Neural crest cell (in vitro differentiated cells): ENCODE results near the gene UBL3. TPM values are rescaled to one million over a fixed set of nuclear protein-coding genes. Genes with fewer than 3 reads are reported as not detected.

Experiments used
- DNase-seq: peaks from one replicate; pipeline ENCODE4 v3.0.0; 2021; ENCODE audit warnings: low read depth, mixed read lengths, low spot score
- H3K27ac Mint-ChIP-seq: one replicate; pipeline ENCODE4 v1.8.0; 2021; ENCODE audit warnings: mild to moderate bottlenecking, mixed read lengths; ENCODE audit not compliant: unreplicated experiment
- H3K27me3 Mint-ChIP-seq: 2 replicates; pipeline ENCODE4 v1.8.0; 2021; ENCODE audit warnings: low read depth, mild to moderate bottlenecking, mixed read lengths
- H3K36me3 Mint-ChIP-seq: 2 replicates; pipeline ENCODE4 v1.8.0; 2021; ENCODE audit warnings: low read depth, mild to moderate bottlenecking, mixed read lengths
- H3K4me1 Mint-ChIP-seq: 2 replicates; pipeline ENCODE4 v1.8.0; 2021; ENCODE audit warnings: mixed read lengths
- H3K4me3 Mint-ChIP-seq: one replicate; pipeline ENCODE4 v1.8.0; 2021; ENCODE audit warnings: mild to moderate bottlenecking, mixed read lengths
- H3K9me3 Mint-ChIP-seq: 2 replicates; pipeline ENCODE4 v1.8.0; 2021; ENCODE audit warnings: mixed read lengths
- total RNA-seq: library from RNA; stranded (reverse); gene quantifications from 2 replicates; pipeline ENCODE4 v1.2.1, GENCODE V29; 2021
- TF ChIP-seq, protein P1 (sequence below): fragments of 200-600 bp; sonication (generic); conservative IDR thresholded peaks from 2 replicates; pipeline ENCODE4 v1.5.0; 2021; ENCODE audit warnings: antibody characterized with exemption, mild to moderate bottlenecking

Gene UBL3
- total RNA-seq, 1 donor from 2014 or later, result 35.5 TPM

DNA sequence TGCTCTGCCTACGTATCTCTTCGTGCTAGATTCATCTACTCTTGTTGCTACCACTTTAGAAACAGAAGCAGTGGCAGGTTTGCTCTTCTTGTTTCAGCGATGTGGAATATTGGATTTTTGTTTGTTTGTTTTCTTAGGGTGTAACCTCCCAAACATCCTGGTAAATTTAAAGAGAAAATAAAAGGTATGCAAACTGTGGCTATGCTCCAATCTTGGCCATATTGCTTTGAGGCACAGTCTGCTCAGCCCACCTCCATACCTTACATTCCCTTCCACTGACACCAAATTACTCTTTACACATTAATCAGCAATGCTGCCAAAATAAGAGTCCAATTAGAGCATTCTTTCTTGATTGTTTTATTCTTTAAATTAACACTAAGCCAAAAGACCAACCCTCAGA is 25.2 kb upstream of the UBL3 start:
- Mint-ChIP-seq H3K27ac (peak overlapping the region; percentile 81), H3K36me3 (no peaks in the 10 kb centered on the region), H3K4me1 (peaks cover 55% of the 10 kb centered on the region), H3K27me3 (no peaks in the 10 kb centered on the region), H3K4me3 (no peak overlapping the region), H3K9me3 (peaks cover 3% of the 10 kb centered on the region)
- DNase-seq, result no peak
- TF ChIP-seq, protein P1, sequence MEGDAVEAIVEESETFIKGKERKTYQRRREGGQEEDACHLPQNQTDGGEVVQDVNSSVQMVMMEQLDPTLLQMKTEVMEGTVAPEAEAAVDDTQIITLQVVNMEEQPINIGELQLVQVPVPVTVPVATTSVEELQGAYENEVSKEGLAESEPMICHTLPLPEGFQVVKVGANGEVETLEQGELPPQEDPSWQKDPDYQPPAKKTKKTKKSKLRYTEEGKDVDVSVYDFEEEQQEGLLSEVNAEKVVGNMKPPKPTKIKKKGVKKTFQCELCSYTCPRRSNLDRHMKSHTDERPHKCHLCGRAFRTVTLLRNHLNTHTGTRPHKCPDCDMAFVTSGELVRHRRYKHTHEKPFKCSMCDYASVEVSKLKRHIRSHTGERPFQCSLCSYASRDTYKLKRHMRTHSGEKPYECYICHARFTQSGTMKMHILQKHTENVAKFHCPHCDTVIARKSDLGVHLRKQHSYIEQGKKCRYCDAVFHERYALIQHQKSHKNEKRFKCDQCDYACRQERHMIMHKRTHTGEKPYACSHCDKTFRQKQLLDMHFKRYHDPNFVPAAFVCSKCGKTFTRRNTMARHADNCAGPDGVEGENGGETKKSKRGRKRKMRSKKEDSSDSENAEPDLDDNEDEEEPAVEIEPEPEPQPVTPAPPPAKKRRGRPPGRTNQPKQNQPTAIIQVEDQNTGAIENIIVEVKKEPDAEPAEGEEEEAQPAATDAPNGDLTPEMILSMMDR, result no peak

DNA sequence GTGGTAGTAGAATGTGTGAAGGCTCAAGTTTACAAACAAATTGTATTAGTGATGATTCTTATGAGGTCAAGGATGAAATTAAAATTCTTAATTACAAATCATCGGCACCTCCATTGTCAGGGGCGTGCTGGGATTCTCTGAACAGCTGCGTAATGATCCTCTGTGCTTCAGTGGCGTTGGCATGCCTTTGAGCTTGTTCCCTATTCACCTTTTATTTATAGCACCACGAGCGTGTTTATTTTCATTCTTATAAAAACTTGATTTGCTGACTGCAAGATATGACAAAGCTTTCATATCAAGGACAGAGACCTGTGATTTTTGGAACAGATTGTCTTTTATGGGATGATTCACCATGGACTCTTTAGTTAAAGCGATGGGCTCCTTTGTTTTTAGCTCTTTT is 18.2 kb upstream of the UBL3 start:
- no peak for DNase-seq
- TF ChIP-seq, protein P1, result no peak
- H3K36me3 Mint-ChIP-seq, result no peaks in the 10 kb centered on the region
- no peak overlapping the region for H3K27ac Mint-ChIP-seq
- H3K4me3 Mint-ChIP-seq, result no peak overlapping the region
- H3K9me3 Mint-ChIP-seq, result no peaks in the 10 kb centered on the region
- H3K27me3 Mint-ChIP-seq, result no peaks in the 10 kb centered on the region
- H3K4me1 Mint-ChIP-seq, result peaks cover 9% of the 10 kb centered on the region

DNA sequence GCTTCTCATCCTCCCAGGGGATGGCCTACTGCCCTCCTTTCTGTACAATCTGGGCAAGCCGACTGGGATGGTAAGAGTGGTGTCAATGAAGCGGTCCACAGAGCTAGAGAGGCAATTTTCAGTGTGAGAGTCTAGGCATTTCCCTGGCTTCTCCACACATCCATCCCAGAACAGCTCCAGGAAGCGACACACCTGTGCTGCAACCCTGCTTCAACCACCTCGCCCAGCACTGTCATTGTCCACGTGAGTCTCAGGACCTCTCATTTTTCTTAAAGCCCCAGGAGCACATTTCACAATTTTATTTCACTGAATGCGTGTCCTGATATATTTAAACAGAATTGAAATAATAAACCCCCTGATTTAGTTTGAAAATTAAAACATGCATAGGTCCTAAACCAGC is 15.5 kb upstream of the UBL3 start:
- H3K27ac Mint-ChIP-seq, result no peak overlapping the region
- peaks cover 5% of the 10 kb centered on the region for H3K9me3 Mint-ChIP-seq
- no peak for DNase-seq
- H3K27me3 Mint-ChIP-seq, result no peaks in the 10 kb centered on the region
- H3K4me1 Mint-ChIP-seq, result peaks cover 4% of the 10 kb centered on the region
- H3K36me3 Mint-ChIP-seq, result no peaks in the 10 kb centered on the region
- TF ChIP-seq, protein P1, result no peak
- H3K4me3 Mint-ChIP-seq, result no peak overlapping the region

DNA sequence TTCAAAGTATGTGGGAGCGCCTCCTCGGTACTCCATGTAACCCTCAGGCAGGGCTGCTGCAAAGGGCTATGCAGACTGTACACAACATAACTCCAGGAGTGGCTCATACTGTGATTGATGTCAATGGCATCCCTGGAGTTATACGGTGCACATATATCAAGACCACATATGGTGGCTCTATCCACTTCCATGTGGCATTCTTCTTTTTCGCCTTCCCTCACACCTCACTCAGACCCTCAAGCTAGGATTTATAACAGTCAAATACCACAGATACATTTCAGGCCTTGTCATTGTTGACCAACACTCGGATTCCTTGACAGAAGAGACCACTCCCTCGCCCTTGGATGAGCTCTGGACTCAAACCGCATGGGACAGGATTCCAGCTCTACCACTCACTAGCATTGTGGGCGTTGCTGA is 11.3 kb upstream of the UBL3 start:
- no peaks in the 10 kb centered on the region for H3K36me3 Mint-ChIP-seq

DNA sequence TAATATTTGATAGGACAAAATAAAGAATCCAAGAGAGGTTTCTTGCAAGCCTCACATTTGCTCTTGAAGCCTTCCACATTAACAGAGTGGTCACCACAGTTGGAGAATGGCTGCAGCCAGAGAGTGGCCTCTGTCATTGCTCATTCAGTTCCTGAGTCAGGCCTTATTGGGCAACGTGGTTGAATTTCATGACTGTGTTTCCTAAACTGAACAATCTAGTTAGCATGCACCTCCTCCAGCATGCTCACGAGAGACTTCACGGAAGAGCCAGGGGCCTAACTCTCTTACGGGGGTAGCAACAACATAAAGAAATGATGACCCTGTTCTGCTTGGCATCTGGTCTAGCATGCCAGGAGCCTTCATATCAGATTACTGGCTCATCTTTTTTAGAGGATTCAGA is 9.6 kb upstream of the UBL3 start:
- no peaks in the 10 kb centered on the region for H3K27me3 Mint-ChIP-seq
- no peak for DNase-seq
- peaks cover 11% of the 10 kb centered on the region for H3K4me1 Mint-ChIP-seq
- H3K9me3 Mint-ChIP-seq, result peaks cover 5% of the 10 kb centered on the region
- TF ChIP-seq, protein P1, result no peak
- H3K36me3 Mint-ChIP-seq, result no peaks in the 10 kb centered on the region
- H3K27ac Mint-ChIP-seq, result no peak overlapping the region
- no peak overlapping the region for H3K4me3 Mint-ChIP-seq

More for the DNA sequence above, 11.3 kb upstream of the UBL3 start:
- Mint-ChIP-seq H3K27me3 (no peaks in the 10 kb centered on the region), H3K9me3 (peaks cover 5% of the 10 kb centered on the region), H3K4me1 (peaks cover 9% of the 10 kb centered on the region), H3K27ac (no peak overlapping the region), H3K4me3 (no peak overlapping the region)
- TF ChIP-seq, protein P1, result no peak
- no peak for DNase-seq

DNA sequence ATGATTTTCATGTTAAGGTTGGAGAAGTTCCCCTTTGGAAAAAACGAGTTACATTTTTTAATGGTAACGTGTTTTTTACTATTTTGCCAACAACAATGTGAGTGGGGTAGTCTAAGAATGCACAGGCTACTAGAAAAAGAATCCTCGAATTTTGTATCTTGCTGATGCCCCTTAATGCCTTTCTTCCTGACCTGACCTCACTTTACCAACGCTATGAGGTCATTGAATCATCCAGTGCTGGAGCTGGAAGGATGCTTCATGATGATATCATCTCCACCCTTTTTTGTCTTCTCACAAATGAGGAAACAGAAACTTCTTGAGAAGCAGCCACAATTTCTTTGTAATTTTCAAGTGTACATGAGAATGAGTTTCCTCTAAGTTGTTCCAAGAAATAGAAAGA is 8.2 kb upstream of the UBL3 start:
- no peaks in the 10 kb centered on the region for H3K27me3 Mint-ChIP-seq
- no peak for DNase-seq
- peaks cover 11% of the 10 kb centered on the region for H3K4me1 Mint-ChIP-seq
- H3K9me3 Mint-ChIP-seq, result peaks cover 5% of the 10 kb centered on the region
- TF ChIP-seq, protein P1, result no peak
- no peaks in the 10 kb centered on the region for H3K36me3 Mint-ChIP-seq
- no peak overlapping the region for H3K27ac Mint-ChIP-seq
- H3K4me3 Mint-ChIP-seq, result no peak overlapping the region
